Measurements from ENCODE around the gene VAMP7. TPM values are rescaled to one million over a fixed set of nuclear protein-coding genes. Genes with fewer than 3 reads are reported as not detected.

VAMP7 gene
- total RNA-seq, 6 experiments from 2014 or later, result 20.5 to 27.7 (median 24.8) TPM

- ATAC-seq, result peak in 1 of 4 donors; percentile 27
- TF ChIP-seq CTCF (IDR thresholded peaks at IDR 0.05) (no peak), POLR2A (IDR thresholded peaks at IDR 0.05) (no peak)
- Histone ChIP-seq H3K27me3 (no peaks in the 10 kb centered on the region), H3K9me3 (peaks cover 0 to 3% (median 0%) of the 10 kb centered on the region in 4 donors), H3K36me3 (no peaks in the 10 kb centered on the region), H3K4me3 (no peak overlapping the region), H3K4me1 (no peaks in the 10 kb centered on the region), H3K27ac (no peak overlapping the region)
- no peak for DNase-seq
- 67% methylated on average over 5 of the region's 18 CpGs for WGBS (ENCODE audit: insufficient coverage, low coverage, low lambda C conversion rate, missing lambda C conversion rate)
- intact Hi-C loops (cut with DNase I), result no loop called here
Observed at GRCh38 chrX:155865193-155865592, 16.0 kb upstream of the VAMP7 start.

GRCh38 chrX:155867821-155868220 is 13.3 kb upstream of the VAMP7 start:
- Histone ChIP-seq H3K9me3 (peaks cover 0 to 3% (median 0%) of the 10 kb centered on the region in 4 donors), H3K36me3 (no peaks in the 10 kb centered on the region), H3K27me3 (no peaks in the 10 kb centered on the region), H3K27ac (no peak overlapping the region), H3K4me1 (no peaks in the 10 kb centered on the region), H3K4me3 (no peak overlapping the region)
- WGBS (ENCODE audit: insufficient coverage, low coverage, low lambda C conversion rate, missing lambda C conversion rate), result 62% methylated on average over 4 of the region's 4 CpGs
- intact Hi-C loops (cut with DNase I), result no loop called here
- no peak for DNase-seq
- ATAC-seq, result no peak
- no peak for TF ChIP-seq POLR2A (IDR thresholded peaks at IDR 0.05)
- no peak for TF ChIP-seq CTCF (IDR thresholded peaks at IDR 0.05)

- H3K9me3 ChIP-seq, result peaks cover 0 to 3% (median 0%) of the 10 kb centered on the region in 4 donors
- no peaks in the 10 kb centered on the region for H3K4me1 ChIP-seq
- ATAC-seq (no peak), DNase-seq (no peak)
- H3K27me3 ChIP-seq, result peaks cover 0 to 3% of the 10 kb centered on the region in 2 donors
- H3K27ac ChIP-seq, result no peak overlapping the region
- H3K36me3 ChIP-seq, result no peaks in the 10 kb centered on the region
- no peak overlapping the region for H3K4me3 ChIP-seq
- intact Hi-C loops (cut with DNase I), result no loop called here
- TF ChIP-seq CTCF (IDR thresholded peaks at IDR 0.05) (no peak), POLR2A (IDR thresholded peaks at IDR 0.05) (no peak)
Observed at GRCh38 chrX:155870958-155871357, 10.2 kb upstream of the VAMP7 start.

- intact Hi-C loops (cut with DNase I), result no loop called here
- H3K4me3 ChIP-seq, result no peak overlapping the region
- no peak for ATAC-seq
- TF ChIP-seq POLR2A (IDR thresholded peaks at IDR 0.05), result no peak
- no peak for TF ChIP-seq CTCF (IDR thresholded peaks at IDR 0.05)
- H3K4me1 ChIP-seq, result no peaks in the 10 kb centered on the region
- H3K27me3 ChIP-seq, result peaks cover 0 to 3% of the 10 kb centered on the region in 2 donors
- peaks cover 0 to 3% (median 0%) of the 10 kb centered on the region in 4 donors for H3K9me3 ChIP-seq
- no peak for DNase-seq
- H3K36me3 ChIP-seq, result no peaks in the 10 kb centered on the region
- no peak overlapping the region for H3K27ac ChIP-seq
Observed at GRCh38 chrX:155871934-155872333, 9.2 kb upstream of the VAMP7 start.

GRCh38 chrX:155873188-155873587 is 8.0 kb upstream of the VAMP7 start:
- H3K27ac ChIP-seq, result no peak overlapping the region
- H3K9me3 ChIP-seq, result no peaks in the 10 kb centered on the region
- no peaks in the 10 kb centered on the region for H3K4me1 ChIP-seq
- no peak for ATAC-seq
- DNase-seq, result no peak
- TF ChIP-seq POLR2A (IDR thresholded peaks at IDR 0.05), result no peak
- no peak for TF ChIP-seq CTCF (IDR thresholded peaks at IDR 0.05)
- no peak overlapping the region for H3K4me3 ChIP-seq
- H3K27me3 ChIP-seq, result peaks cover 0 to 3% of the 10 kb centered on the region in 2 donors
- WGBS (ENCODE audit: insufficient coverage, low coverage, low lambda C conversion rate, missing lambda C conversion rate), result 43% methylated on average over 5 of the region's 5 CpGs
- intact Hi-C loops (cut with DNase I), result no loop called here
- no peaks in the 10 kb centered on the region for H3K36me3 ChIP-seq

Data from right lobe of liver (tissue), 6 donors.